HG03565 (cell line): ENCODE measurements around the gene KIF5A.
"Not testable (repeated sequence)": the region's sequence is repeated elsewhere in the genome, so short reads cannot be mapped to it uniquely, and the experiment has no call there.

ENCODE experiments used
- ATAC-seq: cut with Tn5 transposase; IDR thresholded peaks from one replicate; pipeline ENCODE4 v1.9.1; 2021; ENCODE audit warnings: mild to moderate bottlenecking, moderate library complexity; ENCODE audit not compliant: unreplicated experiment

KIF5A gene

GRCh38 chr12:57553343-57554202 is 3.7 kb downstream of the KIF5A start:
- no peak for ATAC-seq

- no peak for ATAC-seq
These were observed 4.6 kb downstream of the KIF5A start for GRCh38 chr12:57554453-57554852.

- no peak for ATAC-seq
These were observed 5.1 kb downstream of the KIF5A start for GRCh38 chr12:57554897-57555296.

GRCh38 chr12:57558864-57559263 is 9.0 kb downstream of the KIF5A start:
- no peak for ATAC-seq

GRCh38 chr12:57560516-57560915 is 10.7 kb downstream of the KIF5A start:
- ATAC-seq: no peak

GRCh38 chr12:57561117-57561516 is 11.3 kb downstream of the KIF5A start:
- not testable (repeated sequence) for ATAC-seq

GRCh38 chr12:57563358-57563757 is 13.5 kb downstream of the KIF5A start:
- ATAC-seq: no peak

GRCh38 chr12:57564178-57564740 is 14.4 kb downstream of the KIF5A start:
- ATAC-seq: no peak

GRCh38 chr12:57568838-57569237 is 19.0 kb downstream of the KIF5A start:
- ATAC-seq: no peak

- no peak for ATAC-seq
These were observed 20.0 kb downstream of the KIF5A start for GRCh38 chr12:57569858-57570257.

- ATAC-seq: not testable (repeated sequence)
These were observed 20.6 kb downstream of the KIF5A start for GRCh38 chr12:57570438-57570837.

GRCh38 chr12:57571926-57572762 is 22.3 kb downstream of the KIF5A start:
- no peak for ATAC-seq

- no peak for ATAC-seq
These were observed 25.0 kb downstream of the KIF5A start for GRCh38 chr12:57574795-57575194.

- no peak for ATAC-seq
These were observed 26.1 kb downstream of the KIF5A start for GRCh38 chr12:57575771-57576612.

- no peak for ATAC-seq
These were observed 26.8 kb downstream of the KIF5A start for GRCh38 chr12:57576613-57577160.

- ATAC-seq: no peak
These were observed 28.3 kb downstream of the KIF5A start for GRCh38 chr12:57577981-57578758.

GRCh38 chr12:57579011-57579410 is 29.2 kb downstream of the KIF5A start:
- ATAC-seq: no peak

GRCh38 chr12:57579677-57580465 is 30.0 kb downstream of the KIF5A start:
- no peak for ATAC-seq

GRCh38 chr12:57580466-57580795 is 30.6 kb downstream of the KIF5A start:
- ATAC-seq: no peak
